ENCODE results near the gene ARHGAP15.

DNA sequence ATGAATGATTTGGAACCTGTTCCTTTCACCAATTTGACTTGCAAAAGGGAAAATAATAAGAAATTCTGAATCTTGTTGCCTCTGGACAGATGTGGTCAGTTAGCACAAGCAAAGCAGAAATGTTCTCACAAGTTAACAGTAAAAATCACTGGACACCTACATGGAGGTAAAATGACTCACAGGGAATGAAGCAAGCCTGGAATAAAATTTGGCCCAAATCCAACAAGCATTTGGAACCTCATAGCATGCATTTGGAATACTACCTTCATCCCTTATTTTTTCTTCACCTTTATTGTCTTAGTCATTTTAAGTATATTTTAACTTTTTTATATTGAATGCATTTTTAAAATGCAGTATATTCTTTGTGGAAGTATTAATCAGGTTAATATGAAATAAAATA lies 602.9 kb downstream of the ARHGAP15 start:
- TF ChIP-seq EZH2 (IDR thresholded peaks at IDR 0.05; ENCODE audit: insufficient read depth, poor library complexity, severe bottlenecking) = no peak
- TF ChIP-seq EZH2phosphoT487 (IDR thresholded peaks at IDR 0.05; ENCODE audit: insufficient read depth, low read depth) = no peak
